ENCODE measurements around the gene TNS1. TPM values are rescaled to one million over a fixed set of nuclear protein-coding genes. Genes with fewer than 3 reads are reported as not detected.

The TNS1 gene
- total and polyA plus RNA-seq, 2 donors from 2014 or later: 44.8 to 471 TPM

- peaks cover 0 to 26% (median 9%) of the 10 kb centered on the region in 3 donors for H3K4me1 ChIP-seq (ENCODE audit: control insufficient read depth in 2 of 3, insufficient read depth in 2 of 3, low read depth in 1 of 3, low read length in 3 of 3)
- H3K27me3 ChIP-seq (ENCODE audit: control insufficient read depth, insufficient read depth, low read length): no peaks in the 10 kb centered on the region
- H3K36me3 ChIP-seq (ENCODE audit: control insufficient read depth in 2 of 3, insufficient read depth in 3 of 3, low read length in 3 of 3): no peaks in the 10 kb centered on the region
- intact Hi-C loops (cut with DNase I): no loop called here
- peak overlapping the region in 2 of 3 donors; percentile 15 to 38 for H3K9ac ChIP-seq (ENCODE audit: low read length in 3 of 3)
- no peaks in the 10 kb centered on the region for H3K9me3 ChIP-seq (ENCODE audit: control insufficient read depth in 2 of 3, insufficient read depth in 1 of 3, low read length in 3 of 3)
- TF ChIP-seq, protein P1, sequence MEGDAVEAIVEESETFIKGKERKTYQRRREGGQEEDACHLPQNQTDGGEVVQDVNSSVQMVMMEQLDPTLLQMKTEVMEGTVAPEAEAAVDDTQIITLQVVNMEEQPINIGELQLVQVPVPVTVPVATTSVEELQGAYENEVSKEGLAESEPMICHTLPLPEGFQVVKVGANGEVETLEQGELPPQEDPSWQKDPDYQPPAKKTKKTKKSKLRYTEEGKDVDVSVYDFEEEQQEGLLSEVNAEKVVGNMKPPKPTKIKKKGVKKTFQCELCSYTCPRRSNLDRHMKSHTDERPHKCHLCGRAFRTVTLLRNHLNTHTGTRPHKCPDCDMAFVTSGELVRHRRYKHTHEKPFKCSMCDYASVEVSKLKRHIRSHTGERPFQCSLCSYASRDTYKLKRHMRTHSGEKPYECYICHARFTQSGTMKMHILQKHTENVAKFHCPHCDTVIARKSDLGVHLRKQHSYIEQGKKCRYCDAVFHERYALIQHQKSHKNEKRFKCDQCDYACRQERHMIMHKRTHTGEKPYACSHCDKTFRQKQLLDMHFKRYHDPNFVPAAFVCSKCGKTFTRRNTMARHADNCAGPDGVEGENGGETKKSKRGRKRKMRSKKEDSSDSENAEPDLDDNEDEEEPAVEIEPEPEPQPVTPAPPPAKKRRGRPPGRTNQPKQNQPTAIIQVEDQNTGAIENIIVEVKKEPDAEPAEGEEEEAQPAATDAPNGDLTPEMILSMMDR (IDR thresholded peaks at IDR 0.05; ENCODE audit: borderline replicate concordance, extremely low read depth, insufficient read depth): no peak
- peak in 1 of 5 donors; percentile 39 for DNase-seq
- H3K4me3 ChIP-seq (ENCODE audit: low read length in 3 of 3): no peak overlapping the region
- FAIRE-seq: no peak
- peak overlapping the region; percentile 63 to 90 for H3K27ac ChIP-seq (ENCODE audit: low read depth in 2 of 2, low read length in 2 of 2)
Measured at GRCh38 chr2:217989221-217989948, 13.4 kb downstream of the TNS1 start.

DNA sequence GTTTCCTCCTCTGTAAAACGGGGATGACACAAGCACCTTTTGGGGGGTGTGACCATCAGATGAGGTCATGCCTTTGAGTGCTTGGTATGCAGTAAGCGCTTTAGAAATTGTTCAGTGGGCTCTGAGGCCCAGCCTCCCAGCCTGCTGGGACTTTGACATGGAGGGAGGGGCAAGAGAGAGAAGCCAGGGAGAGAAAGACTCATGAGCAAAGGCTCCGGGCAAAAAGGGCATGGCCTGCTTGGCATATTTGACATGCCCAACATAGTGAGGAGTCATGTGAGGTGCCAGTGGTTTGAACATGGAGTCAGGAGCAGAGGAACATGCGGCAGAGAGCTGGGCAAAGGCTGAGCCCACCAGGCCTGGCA lies 14.0 kb downstream of the TNS1 start:
- Histone ChIP-seq H3K27me3 (ENCODE audit: control insufficient read depth, insufficient read depth, low read length) (no peaks in the 10 kb centered on the region), H3K9ac (ENCODE audit: low read length in 3 of 3) (peak overlapping the region in 2 of 3 donors; percentile 15 to 38), H3K9me3 (ENCODE audit: control insufficient read depth in 2 of 3, insufficient read depth in 1 of 3, low read length in 3 of 3) (no peaks in the 10 kb centered on the region), H3K36me3 (ENCODE audit: control insufficient read depth in 2 of 3, insufficient read depth in 3 of 3, low read length in 3 of 3) (no peaks in the 10 kb centered on the region), H3K4me1 (ENCODE audit: control insufficient read depth in 2 of 3, insufficient read depth in 2 of 3, low read depth in 1 of 3, low read length in 3 of 3) (peaks cover 0 to 25% (median 9%) of the 10 kb centered on the region in 3 donors), H3K4me3 (ENCODE audit: low read length in 3 of 3) (no peak overlapping the region), H3K27ac (ENCODE audit: low read depth in 2 of 2, low read length in 2 of 2) (peak overlapping the region; percentile 63 to 90)
- DNase-seq (peak in 2 of 5 donors; percentile 72 to 73), FAIRE-seq (no peak)
- intact Hi-C loops (cut with DNase I): no loop called here
- TF ChIP-seq, protein P1 (IDR thresholded peaks at IDR 0.05; ENCODE audit: borderline replicate concordance, extremely low read depth, insufficient read depth): no peak

GRCh38 chr2:217988014-217988839 lies 14.6 kb downstream of the TNS1 start:
- Histone ChIP-seq H3K9ac (ENCODE audit: low read length in 3 of 3) (peak overlapping the region in 2 of 3 donors; percentile 15 to 38), H3K4me1 (ENCODE audit: control insufficient read depth in 2 of 3, insufficient read depth in 2 of 3, low read depth in 1 of 3, low read length in 3 of 3) (peaks cover 0 to 25% (median 9%) of the 10 kb centered on the region in 3 donors), H3K27ac (ENCODE audit: low read depth in 2 of 2, low read length in 2 of 2) (peak overlapping the region; percentile 63 to 90), H3K36me3 (ENCODE audit: control insufficient read depth in 2 of 3, insufficient read depth in 3 of 3, low read length in 3 of 3) (no peaks in the 10 kb centered on the region), H3K9me3 (ENCODE audit: control insufficient read depth in 2 of 3, insufficient read depth in 1 of 3, low read length in 3 of 3) (no peaks in the 10 kb centered on the region), H3K4me3 (ENCODE audit: low read length in 3 of 3) (peak overlapping the region in 1 of 3 donors; percentile 2), H3K27me3 (ENCODE audit: control insufficient read depth, insufficient read depth, low read length) (no peaks in the 10 kb centered on the region)
- peak; percentile 88 to 95 (median 91) for DNase-seq
- intact Hi-C loops (cut with DNase I): no loop called here
- TF ChIP-seq, protein P1 (IDR thresholded peaks at IDR 0.05; ENCODE audit: borderline replicate concordance, extremely low read depth, insufficient read depth): peak; percentile 95
- FAIRE-seq: no peak
